ENCODE data around the gene STAB2.

DNA sequence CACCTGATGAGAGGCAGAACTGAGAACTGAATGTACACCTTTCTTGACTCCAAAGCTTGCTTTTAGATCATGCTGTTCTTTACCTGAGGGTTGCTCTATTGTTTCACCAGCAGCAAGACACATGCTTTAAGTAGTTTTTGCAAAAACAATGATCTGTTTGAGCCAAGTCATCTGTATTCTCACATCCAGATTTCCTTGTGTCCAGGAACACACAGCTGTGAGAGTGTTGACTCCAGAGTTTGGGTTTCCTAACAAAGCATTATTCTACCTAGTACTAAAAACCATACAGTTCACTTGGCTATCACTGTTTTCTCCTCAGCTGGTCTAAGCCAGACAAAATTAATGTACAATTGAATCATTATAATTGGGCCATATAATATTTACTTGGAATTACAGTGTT is 120.4 kb downstream of the STAB2 start:
- TF ChIP-seq, protein P1, sequence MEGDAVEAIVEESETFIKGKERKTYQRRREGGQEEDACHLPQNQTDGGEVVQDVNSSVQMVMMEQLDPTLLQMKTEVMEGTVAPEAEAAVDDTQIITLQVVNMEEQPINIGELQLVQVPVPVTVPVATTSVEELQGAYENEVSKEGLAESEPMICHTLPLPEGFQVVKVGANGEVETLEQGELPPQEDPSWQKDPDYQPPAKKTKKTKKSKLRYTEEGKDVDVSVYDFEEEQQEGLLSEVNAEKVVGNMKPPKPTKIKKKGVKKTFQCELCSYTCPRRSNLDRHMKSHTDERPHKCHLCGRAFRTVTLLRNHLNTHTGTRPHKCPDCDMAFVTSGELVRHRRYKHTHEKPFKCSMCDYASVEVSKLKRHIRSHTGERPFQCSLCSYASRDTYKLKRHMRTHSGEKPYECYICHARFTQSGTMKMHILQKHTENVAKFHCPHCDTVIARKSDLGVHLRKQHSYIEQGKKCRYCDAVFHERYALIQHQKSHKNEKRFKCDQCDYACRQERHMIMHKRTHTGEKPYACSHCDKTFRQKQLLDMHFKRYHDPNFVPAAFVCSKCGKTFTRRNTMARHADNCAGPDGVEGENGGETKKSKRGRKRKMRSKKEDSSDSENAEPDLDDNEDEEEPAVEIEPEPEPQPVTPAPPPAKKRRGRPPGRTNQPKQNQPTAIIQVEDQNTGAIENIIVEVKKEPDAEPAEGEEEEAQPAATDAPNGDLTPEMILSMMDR (conservative IDR thresholded peaks at IDR 0.05; ENCODE audit: low read length), result no peak
- TF ChIP-seq EZH2phosphoT487 (IDR thresholded peaks at IDR 0.05; ENCODE audit: borderline replicate concordance, low read depth, low read length), result no peak
